HL-60 (cell line): ENCODE data around the gene ANXA11.
"Not testable (repeated sequence)": the region's sequence is repeated elsewhere in the genome, so short reads cannot be mapped to it uniquely, and the experiment has no call there.

Experiments used
- DNase-seq, 2 experiments: peaks; one replicate each; pipeline ENCODE4 v3.0.0-alpha.2; 2010 to 2020; ENCODE audit warnings: low read depth in 1 of 2, low spot score in 1 of 2
- H3K27ac ChIP-seq: fragments of 250-450 bp; sonication (Bioruptor Pico); replicated peaks from 2 replicates; pipeline ENCODE4 v1.5.1; 2020; ENCODE audit warnings: mild to moderate bottlenecking, moderate library complexity
- H3K27me3 ChIP-seq: fragments of 250-450 bp; sonication (Bioruptor Pico); 2 replicates; pipeline ENCODE4 v1.5.1; 2021; ENCODE audit warnings: mild to moderate bottlenecking, moderate library complexity; ENCODE audit not compliant: insufficient read depth, poor library complexity, severe bottlenecking
- H3K4me3 ChIP-seq: replicated peaks from 2 replicates; pipeline ENCODE4 v1.5.1; 2011; ENCODE audit warnings: mild to moderate bottlenecking, control low read depth, low read length; ENCODE audit not compliant: insufficient read depth
- GABPA ChIP-seq: IDR thresholded peaks from 2 replicates; pipeline ENCODE4 v1.6.1; 2012; ENCODE audit warnings: low read depth
- POLR2AphosphoS5 ChIP-seq: IDR thresholded peaks from 2 replicates; pipeline ENCODE4 v1.6.1; 2012; ENCODE audit warnings: low read depth
- SPI1 ChIP-seq: IDR thresholded peaks from 2 replicates; pipeline ENCODE4 v1.6.1; 2012; ENCODE audit warnings: low read depth, mild to moderate bottlenecking, borderline replicate concordance
- TF ChIP-seq, protein P1 (sequence below): IDR thresholded peaks from 2 replicates; pipeline ENCODE4 v1.6.1; 2012; ENCODE audit warnings: low read depth; ENCODE audit not compliant: insufficient replicate concordance
- TF ChIP-seq, protein P2 (sequence below): IDR thresholded peaks from one replicate; pipeline ENCODE4 v1.5.1; 2011; ENCODE audit warnings: low read length, control low read depth, inconsistent platforms; ENCODE audit not compliant: insufficient read depth

The ANXA11 gene

DNA sequence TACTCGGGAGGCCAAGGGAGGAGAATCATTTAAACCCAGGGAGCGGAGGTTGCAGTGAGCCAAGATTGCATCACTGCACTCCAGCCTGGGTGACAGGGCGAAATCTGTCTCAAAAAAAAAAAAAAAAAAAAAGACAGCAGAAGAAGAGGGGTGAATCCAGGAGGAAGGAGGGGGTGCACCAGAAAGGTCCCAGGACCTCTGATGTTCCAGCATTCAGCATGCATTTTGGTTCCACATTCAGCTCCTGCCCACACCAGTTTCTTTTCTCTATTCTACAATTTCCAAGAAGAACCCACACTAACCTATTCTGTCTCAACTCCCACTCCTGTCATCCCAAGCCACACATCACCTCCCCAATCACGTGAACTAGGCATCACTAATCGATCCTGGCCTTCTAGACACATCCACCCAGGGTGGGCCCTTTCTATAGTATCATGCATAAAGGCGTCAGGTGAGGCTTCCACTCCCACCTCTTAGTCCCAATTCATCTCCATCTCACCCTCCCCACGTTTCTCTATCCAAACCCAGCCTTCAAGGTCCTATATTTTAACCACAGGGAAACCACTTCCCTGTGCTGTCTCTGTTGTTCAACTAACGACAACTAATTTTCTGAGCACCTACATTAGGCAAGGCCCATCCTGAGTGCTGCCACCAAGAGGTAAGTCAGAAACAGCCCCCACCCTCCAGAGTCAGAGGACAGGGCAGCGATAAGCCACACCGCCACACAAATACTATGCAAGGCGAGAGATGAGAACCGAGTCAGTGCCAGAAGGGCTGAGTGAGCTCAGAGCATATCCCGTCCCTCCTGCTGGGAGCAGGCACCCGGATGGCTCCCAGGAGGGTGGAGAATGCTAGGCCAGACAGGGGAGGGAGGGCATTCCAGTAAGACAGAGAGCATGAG, 2.2 kb downstream of the ANXA11 start:
- peak overlapping the region; percentile 79 for H3K27ac ChIP-seq
- TF ChIP-seq, protein P1, sequence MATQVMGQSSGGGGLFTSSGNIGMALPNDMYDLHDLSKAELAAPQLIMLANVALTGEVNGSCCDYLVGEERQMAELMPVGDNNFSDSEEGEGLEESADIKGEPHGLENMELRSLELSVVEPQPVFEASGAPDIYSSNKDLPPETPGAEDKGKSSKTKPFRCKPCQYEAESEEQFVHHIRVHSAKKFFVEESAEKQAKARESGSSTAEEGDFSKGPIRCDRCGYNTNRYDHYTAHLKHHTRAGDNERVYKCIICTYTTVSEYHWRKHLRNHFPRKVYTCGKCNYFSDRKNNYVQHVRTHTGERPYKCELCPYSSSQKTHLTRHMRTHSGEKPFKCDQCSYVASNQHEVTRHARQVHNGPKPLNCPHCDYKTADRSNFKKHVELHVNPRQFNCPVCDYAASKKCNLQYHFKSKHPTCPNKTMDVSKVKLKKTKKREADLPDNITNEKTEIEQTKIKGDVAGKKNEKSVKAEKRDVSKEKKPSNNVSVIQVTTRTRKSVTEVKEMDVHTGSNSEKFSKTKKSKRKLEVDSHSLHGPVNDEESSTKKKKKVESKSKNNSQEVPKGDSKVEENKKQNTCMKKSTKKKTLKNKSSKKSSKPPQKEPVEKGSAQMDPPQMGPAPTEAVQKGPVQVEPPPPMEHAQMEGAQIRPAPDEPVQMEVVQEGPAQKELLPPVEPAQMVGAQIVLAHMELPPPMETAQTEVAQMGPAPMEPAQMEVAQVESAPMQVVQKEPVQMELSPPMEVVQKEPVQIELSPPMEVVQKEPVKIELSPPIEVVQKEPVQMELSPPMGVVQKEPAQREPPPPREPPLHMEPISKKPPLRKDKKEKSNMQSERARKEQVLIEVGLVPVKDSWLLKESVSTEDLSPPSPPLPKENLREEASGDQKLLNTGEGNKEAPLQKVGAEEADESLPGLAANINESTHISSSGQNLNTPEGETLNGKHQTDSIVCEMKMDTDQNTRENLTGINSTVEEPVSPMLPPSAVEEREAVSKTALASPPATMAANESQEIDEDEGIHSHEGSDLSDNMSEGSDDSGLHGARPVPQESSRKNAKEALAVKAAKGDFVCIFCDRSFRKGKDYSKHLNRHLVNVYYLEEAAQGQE: no peak
- TF ChIP-seq SPI1: peak; percentile 75; the same call in 1 of the 2 replicates
- TF ChIP-seq POLR2AphosphoS5: peak; percentile 15; the same call in 1 of the 2 replicates
- TF ChIP-seq, protein P2, sequence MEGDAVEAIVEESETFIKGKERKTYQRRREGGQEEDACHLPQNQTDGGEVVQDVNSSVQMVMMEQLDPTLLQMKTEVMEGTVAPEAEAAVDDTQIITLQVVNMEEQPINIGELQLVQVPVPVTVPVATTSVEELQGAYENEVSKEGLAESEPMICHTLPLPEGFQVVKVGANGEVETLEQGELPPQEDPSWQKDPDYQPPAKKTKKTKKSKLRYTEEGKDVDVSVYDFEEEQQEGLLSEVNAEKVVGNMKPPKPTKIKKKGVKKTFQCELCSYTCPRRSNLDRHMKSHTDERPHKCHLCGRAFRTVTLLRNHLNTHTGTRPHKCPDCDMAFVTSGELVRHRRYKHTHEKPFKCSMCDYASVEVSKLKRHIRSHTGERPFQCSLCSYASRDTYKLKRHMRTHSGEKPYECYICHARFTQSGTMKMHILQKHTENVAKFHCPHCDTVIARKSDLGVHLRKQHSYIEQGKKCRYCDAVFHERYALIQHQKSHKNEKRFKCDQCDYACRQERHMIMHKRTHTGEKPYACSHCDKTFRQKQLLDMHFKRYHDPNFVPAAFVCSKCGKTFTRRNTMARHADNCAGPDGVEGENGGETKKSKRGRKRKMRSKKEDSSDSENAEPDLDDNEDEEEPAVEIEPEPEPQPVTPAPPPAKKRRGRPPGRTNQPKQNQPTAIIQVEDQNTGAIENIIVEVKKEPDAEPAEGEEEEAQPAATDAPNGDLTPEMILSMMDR: peak; percentile 42
- no peak for TF ChIP-seq GABPA
- no peaks in the 10 kb centered on the region for H3K27me3 ChIP-seq
- H3K4me3 ChIP-seq: peak overlapping the region; percentile 65
- DNase-seq: peak; percentile 60 to 92

DNA sequence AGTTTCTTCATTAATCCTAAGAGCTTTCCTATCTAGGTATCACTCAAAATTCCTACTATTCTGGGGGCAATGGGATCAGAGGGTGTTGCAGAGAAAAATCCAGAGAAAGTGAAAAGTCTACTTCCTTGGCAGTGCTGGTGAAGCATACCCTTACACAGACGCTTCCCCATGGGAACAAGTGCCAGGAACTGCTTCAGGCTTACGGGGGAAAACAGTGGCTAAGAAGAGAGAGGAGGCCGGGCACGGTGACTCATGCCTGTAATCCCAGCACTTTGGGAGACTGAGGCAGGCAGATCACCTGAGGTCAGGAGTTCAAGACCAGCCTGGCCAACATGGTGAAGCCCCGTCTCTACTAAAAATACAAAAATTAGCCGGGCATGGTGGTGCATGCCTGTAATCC, 2.8 kb downstream of the ANXA11 start:
- H3K4me3 ChIP-seq, DNase-seq, H3K27me3 ChIP-seq: not testable (repeated sequence)
- peak overlapping the region; percentile 79 for H3K27ac ChIP-seq

DNA sequence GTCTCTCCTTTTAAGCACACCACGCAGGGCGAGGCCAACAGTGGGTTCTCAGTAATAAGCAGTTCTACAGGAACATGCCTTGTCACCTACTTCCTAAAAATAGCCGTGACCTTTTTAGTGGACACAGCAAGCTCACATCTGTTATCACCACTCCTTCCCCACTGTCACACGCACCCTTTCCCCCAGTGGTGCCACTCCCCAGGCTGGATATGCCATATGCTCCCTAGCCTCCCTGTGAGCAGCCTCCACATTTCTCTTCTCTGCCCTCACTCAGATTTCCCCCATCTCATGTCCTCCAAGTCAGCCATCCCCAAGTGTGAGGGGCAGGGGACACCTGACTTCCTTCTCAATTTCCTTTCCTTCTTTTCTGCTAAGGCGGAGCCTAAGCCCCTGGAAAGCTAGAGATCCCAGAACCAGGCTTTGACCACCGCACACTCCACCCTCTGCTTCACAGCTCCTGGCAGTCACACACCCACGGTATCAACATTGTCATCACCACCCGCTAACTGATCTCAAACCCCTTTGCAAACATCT, 3.7 kb downstream of the ANXA11 start:
- DNase-seq: no peak
- no peak overlapping the region; the same call in 1 of the 2 replicates for H3K27ac ChIP-seq
- H3K27me3 ChIP-seq: no peaks in the 10 kb centered on the region
- TF ChIP-seq, protein P2: no peak
- TF ChIP-seq, protein P1: no peak
- no peak for TF ChIP-seq POLR2AphosphoS5
- TF ChIP-seq SPI1: no peak
- TF ChIP-seq GABPA: no peak
- no peak overlapping the region for H3K4me3 ChIP-seq

DNA sequence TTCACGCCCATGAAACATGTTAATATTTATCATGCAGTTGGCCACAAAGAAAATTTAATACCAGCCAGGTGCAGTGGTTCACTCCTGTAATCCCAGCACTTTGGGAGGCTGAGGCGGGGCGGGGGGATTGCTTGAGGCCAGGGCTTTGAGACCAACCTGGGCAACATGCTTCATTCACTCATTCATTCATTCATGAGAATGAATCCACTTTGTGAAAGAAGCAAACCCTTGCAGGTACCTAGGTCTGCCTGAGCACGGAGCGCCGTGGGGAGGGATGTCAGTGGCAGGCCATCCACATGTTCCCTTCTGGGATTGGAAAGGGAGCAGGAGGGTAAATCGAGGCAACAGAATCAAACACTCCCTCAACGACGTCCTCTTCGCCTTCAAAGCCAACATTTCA, 4.7 kb downstream of the ANXA11 start:
- no peak for DNase-seq
- H3K4me3 ChIP-seq: no peak overlapping the region
- TF ChIP-seq, protein P2: no peak
- TF ChIP-seq POLR2AphosphoS5 (no peak), GABPA (no peak), SPI1 (no peak)
- TF ChIP-seq, protein P1: no peak
- H3K27me3 ChIP-seq: no peaks in the 10 kb centered on the region
- peak overlapping the region; percentile 45 for H3K27ac ChIP-seq
